ENCODE results near the gene RECK.
"Not testable (repeated sequence)": the region's sequence is repeated elsewhere in the genome, so short reads cannot be mapped to it uniquely, and the experiment has no call there.

Gene RECK

DNA sequence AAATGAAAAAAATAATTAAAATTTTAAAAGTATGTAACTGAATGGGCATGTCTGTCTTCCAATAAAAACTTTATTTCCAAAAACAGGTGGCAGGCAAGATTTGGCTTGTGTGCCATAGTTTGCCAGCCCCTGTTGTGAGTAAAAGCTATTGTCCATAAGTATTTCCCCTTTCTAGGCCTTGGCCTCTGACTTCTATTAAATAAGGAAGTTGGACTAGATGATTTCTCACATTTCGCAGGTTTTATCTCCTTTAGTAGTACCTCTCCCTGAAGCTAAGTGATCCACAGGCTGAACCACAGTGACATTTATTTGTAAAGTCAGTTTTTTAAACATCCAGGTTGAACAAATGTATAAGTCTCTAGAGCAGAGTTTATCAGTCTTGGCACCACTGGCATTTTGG, 41.3 kb downstream of the RECK start:
- TF ChIP-seq, protein P1, sequence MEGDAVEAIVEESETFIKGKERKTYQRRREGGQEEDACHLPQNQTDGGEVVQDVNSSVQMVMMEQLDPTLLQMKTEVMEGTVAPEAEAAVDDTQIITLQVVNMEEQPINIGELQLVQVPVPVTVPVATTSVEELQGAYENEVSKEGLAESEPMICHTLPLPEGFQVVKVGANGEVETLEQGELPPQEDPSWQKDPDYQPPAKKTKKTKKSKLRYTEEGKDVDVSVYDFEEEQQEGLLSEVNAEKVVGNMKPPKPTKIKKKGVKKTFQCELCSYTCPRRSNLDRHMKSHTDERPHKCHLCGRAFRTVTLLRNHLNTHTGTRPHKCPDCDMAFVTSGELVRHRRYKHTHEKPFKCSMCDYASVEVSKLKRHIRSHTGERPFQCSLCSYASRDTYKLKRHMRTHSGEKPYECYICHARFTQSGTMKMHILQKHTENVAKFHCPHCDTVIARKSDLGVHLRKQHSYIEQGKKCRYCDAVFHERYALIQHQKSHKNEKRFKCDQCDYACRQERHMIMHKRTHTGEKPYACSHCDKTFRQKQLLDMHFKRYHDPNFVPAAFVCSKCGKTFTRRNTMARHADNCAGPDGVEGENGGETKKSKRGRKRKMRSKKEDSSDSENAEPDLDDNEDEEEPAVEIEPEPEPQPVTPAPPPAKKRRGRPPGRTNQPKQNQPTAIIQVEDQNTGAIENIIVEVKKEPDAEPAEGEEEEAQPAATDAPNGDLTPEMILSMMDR (IDR thresholded peaks at IDR 0.05; ENCODE audit: low read depth, low read length) = no peak
- H3K4me3 ChIP-seq (replicated peaks in 1 of 2; ENCODE audit: low read depth in 2 of 2, low read length in 2 of 2) = no peak overlapping the region
- DNase-seq (ENCODE audit: low read depth in 2 of 2) = no peak

DNA sequence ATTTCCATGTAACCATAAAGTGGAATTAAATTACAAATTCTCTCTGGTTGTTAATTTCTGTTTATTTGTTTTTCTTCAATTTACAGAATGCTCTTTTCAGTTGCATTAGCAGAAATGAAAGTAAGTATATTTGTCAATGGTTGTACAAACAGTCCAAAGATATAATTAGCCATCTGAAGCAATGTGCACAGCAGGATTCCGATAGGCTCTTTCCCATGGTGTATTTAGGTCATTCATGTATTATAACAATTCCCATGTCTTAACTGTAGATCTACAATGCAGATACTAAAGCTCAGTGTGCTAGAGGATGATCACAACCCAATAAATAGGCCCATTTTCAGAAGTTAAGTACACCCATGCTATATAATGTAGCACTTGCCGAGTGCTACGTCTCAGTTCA, 43.8 kb downstream of the RECK start:
- DNase-seq (ENCODE audit: low read depth in 2 of 2) = no peak
- TF ChIP-seq, protein P1 (IDR thresholded peaks at IDR 0.05; ENCODE audit: low read depth, low read length) = no peak
- no peak overlapping the region for H3K4me3 ChIP-seq (replicated peaks in 1 of 2; ENCODE audit: low read depth in 2 of 2, low read length in 2 of 2)

DNA sequence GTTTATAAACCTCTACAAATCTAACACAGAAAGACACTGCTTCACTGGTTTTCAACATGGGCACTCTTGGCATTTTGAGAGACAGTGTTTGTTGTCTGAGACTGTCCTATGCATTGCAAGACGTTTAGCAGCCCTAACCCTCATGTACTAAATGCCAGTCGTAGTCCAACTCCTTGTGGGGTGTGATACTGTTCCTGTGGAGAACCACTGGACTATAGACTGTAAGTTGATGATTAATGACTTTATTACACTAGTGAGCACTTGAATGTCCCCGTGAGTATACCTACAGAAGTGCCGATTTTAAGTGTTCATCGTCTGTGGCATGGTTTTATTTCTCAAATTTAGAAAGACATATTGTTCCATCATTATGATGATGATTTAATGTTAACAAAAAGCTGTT, 46.2 kb downstream of the RECK start:
- H3K4me3 ChIP-seq (replicated peaks in 1 of 2; ENCODE audit: low read depth in 2 of 2, low read length in 2 of 2) = no peak overlapping the region
- TF ChIP-seq, protein P1 (IDR thresholded peaks at IDR 0.05; ENCODE audit: low read depth, low read length) = no peak
- no peak for DNase-seq (ENCODE audit: low read depth in 2 of 2)

DNA sequence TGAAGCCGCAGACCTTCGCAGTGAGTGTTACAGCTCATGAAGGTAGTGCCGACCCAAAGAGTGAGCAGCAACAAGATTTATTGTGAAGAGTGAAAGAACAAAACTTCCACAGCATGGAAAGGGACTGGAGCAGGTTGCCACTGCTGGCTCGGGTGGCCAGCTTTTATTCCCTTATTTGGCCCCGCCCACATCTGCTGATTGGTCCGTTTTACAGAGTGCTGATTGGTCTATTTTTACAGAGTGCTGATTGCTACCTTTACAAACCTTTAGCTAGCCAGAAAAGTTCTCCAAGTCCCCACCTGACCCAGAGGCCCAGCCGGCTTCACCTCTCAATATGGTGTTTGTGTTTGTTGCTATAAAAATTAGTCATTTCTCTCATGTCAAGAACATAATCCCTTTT, 49.7 kb downstream of the RECK start:
- TF ChIP-seq, protein P1 (IDR thresholded peaks at IDR 0.05; ENCODE audit: low read depth, low read length) = no peak
- no peak overlapping the region for H3K4me3 ChIP-seq (replicated peaks in 1 of 2; ENCODE audit: low read depth in 2 of 2, low read length in 2 of 2)
- no peak for DNase-seq (ENCODE audit: low read depth in 2 of 2)

DNA sequence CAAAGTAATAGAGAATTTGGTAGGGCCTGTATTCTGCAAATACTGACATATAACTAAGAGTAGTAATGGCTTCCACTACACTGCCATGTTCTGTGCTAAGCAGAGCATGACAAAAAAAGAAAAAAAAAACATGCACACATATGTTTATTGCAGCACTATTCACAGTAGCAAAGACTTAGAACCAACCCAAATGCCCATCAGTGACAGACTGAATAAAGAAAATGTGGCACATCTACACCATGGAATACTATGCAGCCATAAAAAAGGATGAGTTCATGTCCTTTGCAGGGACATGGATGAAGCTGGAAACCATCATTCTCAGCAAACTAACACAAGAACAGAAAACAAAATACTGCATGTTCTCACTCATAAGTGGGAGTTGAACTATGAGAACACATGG, 50.3 kb downstream of the RECK start:
- not testable (repeated sequence) for DNase-seq (ENCODE audit: low read depth in 2 of 2)

DNA sequence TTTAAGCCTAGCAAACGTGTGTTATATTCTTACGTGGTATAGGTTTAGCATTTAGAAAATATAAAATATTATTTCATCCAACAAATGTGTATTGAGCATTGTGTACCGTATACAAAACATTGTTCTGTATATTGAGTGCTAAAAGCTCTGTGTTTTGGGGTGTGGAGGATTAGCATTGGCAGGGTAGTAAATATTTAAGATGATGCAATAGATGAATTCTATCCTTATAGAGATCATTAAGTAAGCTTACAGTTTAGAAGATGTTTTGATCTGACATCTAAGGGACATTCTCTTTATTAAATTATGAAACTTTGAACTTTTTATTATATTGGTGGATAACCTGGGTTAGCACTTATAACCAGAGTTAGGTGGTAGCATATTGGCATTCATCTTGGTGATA, 51.3 kb downstream of the RECK start:
- TF ChIP-seq, protein P1 (IDR thresholded peaks at IDR 0.05; ENCODE audit: low read depth, low read length) = no peak
- no peak for DNase-seq (ENCODE audit: low read depth in 2 of 2)
- no peak overlapping the region for H3K4me3 ChIP-seq (replicated peaks in 1 of 2; ENCODE audit: low read depth in 2 of 2, low read length in 2 of 2)

More for the DNA sequence above, 50.3 kb downstream of the RECK start:
- not testable (repeated sequence) for H3K4me3 ChIP-seq (replicated peaks in 1 of 2; ENCODE audit: low read depth in 2 of 2, low read length in 2 of 2)

DNA sequence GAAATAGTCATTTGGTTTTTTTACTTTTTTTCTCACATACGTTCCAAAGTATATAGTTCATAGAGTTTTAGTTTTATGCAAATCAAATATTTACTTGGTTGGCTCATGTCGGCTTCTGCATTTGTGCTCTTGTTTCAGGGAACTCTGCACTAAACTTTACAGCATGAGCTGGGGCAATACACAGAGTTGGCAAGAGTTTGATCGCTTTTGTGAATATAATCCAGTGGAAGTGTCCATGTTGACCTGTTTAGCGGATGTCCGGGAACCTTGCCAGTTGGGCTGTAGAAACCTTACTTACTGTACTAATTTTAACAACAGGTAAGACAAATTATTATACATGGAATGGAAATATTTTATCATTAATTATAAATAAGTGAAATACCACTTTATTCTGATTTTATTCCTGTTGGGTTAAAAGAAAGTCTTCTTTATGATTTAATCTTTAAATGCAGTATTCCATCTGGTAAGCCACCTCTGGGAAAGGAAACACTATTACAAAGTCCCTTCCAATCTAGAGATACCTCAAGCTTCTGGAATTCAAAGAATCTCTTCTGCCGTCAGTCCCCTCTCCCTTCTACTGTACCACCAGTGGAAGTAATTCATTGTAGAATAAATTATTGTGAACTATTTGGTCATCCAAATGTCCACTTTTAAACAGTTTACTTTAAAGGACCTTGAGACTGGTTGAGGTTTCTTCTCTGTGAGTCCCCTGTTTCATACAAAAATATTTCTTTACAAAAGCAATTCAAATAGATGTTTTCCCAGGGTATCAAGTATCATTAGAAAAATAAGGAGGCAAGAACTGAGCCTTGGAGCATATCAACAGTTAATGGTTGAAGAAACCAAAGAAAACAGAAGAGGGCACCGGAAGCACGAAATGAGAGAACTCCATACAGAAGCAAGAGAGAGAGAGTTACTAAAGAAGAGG, 54.6 kb downstream of the RECK start:
- H3K4me3 ChIP-seq (replicated peaks in 1 of 2; ENCODE audit: low read depth in 2 of 2, low read length in 2 of 2) = no peak overlapping the region
- TF ChIP-seq, protein P1 (IDR thresholded peaks at IDR 0.05; ENCODE audit: low read depth, low read length) = no peak
- DNase-seq (ENCODE audit: low read depth in 2 of 2) = peak; percentile 76 to 84

Data from cardiac fibroblast (primary cell).